Liver (tissue), 9 donors: ENCODE measurements around the gene NAXD. TPM values are rescaled to one million over a fixed set of nuclear protein-coding genes. Genes with fewer than 3 reads are reported as not detected.

Experiments
- DNase-seq: peaks from one replicate; pipeline ENCODE4 v3.0.0-alpha.2; 2017; ENCODE audit warnings: low spot score
- H3K27ac ChIP-seq, 2 donors: one replicate each; pipeline ENCODE4 v1.7.0; 2013; ENCODE audit warnings: inconsistent platforms in 2 of 2, low read length in 2 of 2, control low read depth in 1 of 2, low read depth in 1 of 2, mild to moderate bottlenecking in 1 of 2
- H3K27me3 ChIP-seq, 4 donors: one replicate each; pipeline versions ENCODE4 v1.6.1 to v1.7.0; 2013; ENCODE audit warnings: low read length in 3 of 4, inconsistent platforms in 1 of 4, mild to moderate bottlenecking in 1 of 4, moderate library complexity in 1 of 4; ENCODE audit not compliant: control insufficient read depth in 4 of 4, insufficient read depth in 4 of 4
- H3K36me3 ChIP-seq, 4 donors: one replicate each; pipeline versions ENCODE4 v1.6.1 to v1.7.0; 2013; ENCODE audit warnings: low read length in 3 of 4, mild to moderate bottlenecking in 3 of 4, low read depth in 1 of 4, moderate library complexity in 1 of 4; ENCODE audit not compliant: control insufficient read depth in 4 of 4, insufficient read depth in 3 of 4
- H3K4me1 ChIP-seq, 4 donors: one replicate each; pipeline versions ENCODE4 v1.6.1 to v1.7.0; 2013; ENCODE audit warnings: low read length in 3 of 4, mild to moderate bottlenecking in 3 of 4, moderate library complexity in 1 of 4; ENCODE audit not compliant: control insufficient read depth in 4 of 4, insufficient read depth in 4 of 4
- H3K4me3 ChIP-seq, 3 donors: one replicate each; pipeline versions ENCODE4 v1.6.1 to v1.7.0; 2013; ENCODE audit warnings: low read length in 3 of 3, control low read depth in 1 of 3, low read depth in 1 of 3, mild to moderate bottlenecking in 1 of 3
- H3K9ac ChIP-seq, 2 donors: one replicate each; pipeline ENCODE4 v1.7.0; 2013; ENCODE audit warnings: low read length in 2 of 2, mild to moderate bottlenecking in 2 of 2, moderate library complexity in 2 of 2, control low read depth in 1 of 2, low read depth in 1 of 2
- H3K9me3 ChIP-seq, 4 donors: one replicate each; pipeline versions ENCODE4 v1.6.1 to v1.7.0; 2013; ENCODE audit warnings: low read length in 3 of 4; ENCODE audit not compliant: control insufficient read depth in 4 of 4
- ATF3 ChIP-seq: IDR thresholded peaks from 2 replicates; pipeline ENCODE4 v1.6.1; 2016; ENCODE audit warnings: antibody characterized with exemption
- CTCF ChIP-seq: fragments of 150-350 bp; IDR thresholded peaks from 2 replicates; pipeline ENCODE4 v1.5.1; 2017; ENCODE audit warnings: improper control_type of control experiment, low read depth, low read length; ENCODE audit not compliant: missing input control
- EGR1 ChIP-seq, 2 donors: IDR thresholded peaks; 2 replicates each; pipeline ENCODE4 v1.6.1; 2016 to 2018; ENCODE audit warnings: antibody characterized with exemption in 2 of 2, low read depth in 2 of 2
- FOXA1 ChIP-seq: IDR thresholded peaks from 2 replicates; pipeline ENCODE4 v1.6.1; 2016; ENCODE audit warnings: antibody characterized with exemption
- FOXA2 ChIP-seq: IDR thresholded peaks from 2 replicates; pipeline ENCODE4 v1.6.1; 2016; ENCODE audit warnings: antibody characterized with exemption
- GABPA ChIP-seq, 2 donors: IDR thresholded peaks in 1 of 2; conservative IDR thresholded peaks in 1 of 2; 2 replicates each; pipeline ENCODE4 v1.6.1; 2016; ENCODE audit warnings: antibody characterized with exemption in 2 of 2, mild to moderate bottlenecking in 1 of 2, moderate library complexity in 1 of 2
- HNF4G ChIP-seq: IDR thresholded peaks from 2 replicates; pipeline ENCODE4 v1.6.1; 2016; ENCODE audit warnings: antibody characterized with exemption
- JUND ChIP-seq, 2 donors: IDR thresholded peaks; 2 replicates each; pipeline ENCODE4 v1.6.1; 2016; ENCODE audit warnings: antibody characterized with exemption in 2 of 2
- NR2F2 ChIP-seq: IDR thresholded peaks from 2 replicates; pipeline ENCODE4 v1.6.1; 2016; ENCODE audit warnings: antibody characterized with exemption
- REST ChIP-seq: IDR thresholded peaks from 2 replicates; pipeline ENCODE4 v1.6.1; 2016; ENCODE audit warnings: antibody characterized with exemption, mild to moderate bottlenecking
- RXRA ChIP-seq, 2 donors: IDR thresholded peaks; 2 replicates each; pipeline ENCODE4 v1.6.1; 2017 to 2018; ENCODE audit warnings: antibody characterized with exemption in 2 of 2, mild to moderate bottlenecking in 1 of 2
- SP1 ChIP-seq: IDR thresholded peaks from 2 replicates; pipeline ENCODE4 v1.6.1; 2018; ENCODE audit warnings: antibody characterized with exemption, mild to moderate bottlenecking
- TAF1 ChIP-seq: conservative IDR thresholded peaks from 2 replicates; pipeline ENCODE4 v1.6.1; 2016; ENCODE audit warnings: antibody characterized with exemption, mild to moderate bottlenecking
- YY1 ChIP-seq: IDR thresholded peaks from 2 replicates; pipeline ENCODE4 v1.6.1; 2016; ENCODE audit warnings: antibody characterized with exemption, mild to moderate bottlenecking
- ZBTB33 ChIP-seq: IDR thresholded peaks from 2 replicates; pipeline ENCODE4 v1.6.1; 2016; ENCODE audit warnings: antibody characterized with exemption
- whole genome bisulfite sequencing: extraction: QIAGEN DNeasy Blood & Tissue Kit; methylation state at CpG from one replicate; pipeline ENCODE4 v1.1.7; 2013; 5-methylcytosine and 5-hydroxymethylcytosine counted together
- polyA plus RNA-seq, 2 donors: library from polyadenylated mRNA; stranded (reverse) in 1 of 2; unstranded in 1 of 2; fragments of 200-250 nt in 1 of 2; fragments of >200 nt in 1 of 2; fragmentation: Nextera tagmentation in 1 of 2; extraction: Ambion mirVana in 1 of 2; gene quantifications; one replicate each; pipeline versions ENCODE4 v1.2.1 to v1.2.3, GENCODE V29; 2013 to 2015
- total RNA-seq, 2 donors: library from RNA; depleted of rRNA; stranded (reverse); fragments of >200 nt; gene quantifications; one replicate each; pipeline ENCODE4 v1.2.3, GENCODE V29; 2014
- TF ChIP-seq, protein P1 (sequence below): IDR thresholded peaks from 2 replicates; pipeline ENCODE4 v1.6.1; 2016; ENCODE audit warnings: antibody characterized with exemption
- donor health status: healthy.
- donor health status: healthy.
- donor health status: healthy.
- donor health status: healthy.
- donor health status: healthy.

NAXD gene
- total and polyA plus RNA-seq, 4 donors = 19.0 to 40.5 (median 27.6) TPM

GRCh38 chr13:110649551-110649950 is 34.2 kb downstream of the NAXD start:
- no peak for TF ChIP-seq ZBTB33
- TF ChIP-seq, protein P1, sequence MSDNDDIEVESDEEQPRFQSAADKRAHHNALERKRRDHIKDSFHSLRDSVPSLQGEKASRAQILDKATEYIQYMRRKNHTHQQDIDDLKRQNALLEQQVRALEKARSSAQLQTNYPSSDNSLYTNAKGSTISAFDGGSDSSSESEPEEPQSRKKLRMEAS = no peak
- TF ChIP-seq FOXA1 = no peak
- no peak for TF ChIP-seq GABPA (IDR thresholded peaks at IDR 0.05 in 1 of 2, conservative IDR thresholded peaks at IDR 0.05 in 1 of 2)
- TF ChIP-seq CTCF = no peak
- TF ChIP-seq TAF1 = no peak
- TF ChIP-seq FOXA2 = no peak
- TF ChIP-seq JUND (IDR thresholded peaks at IDR 0.05) = no peak
- TF ChIP-seq YY1 = no peak
- H3K27me3 ChIP-seq = no peaks in the 10 kb centered on the region
- WGBS = 93% methylated on average over 7 of the region's 7 CpGs
- no peak overlapping the region for H3K9ac ChIP-seq
- peaks cover 0 to 8% (median 4%) of the 10 kb centered on the region in 4 donors for H3K4me1 ChIP-seq
- no peak overlapping the region for H3K27ac ChIP-seq
- no peaks in the 10 kb centered on the region for H3K9me3 ChIP-seq
- DNase-seq = no peak
- H3K4me3 ChIP-seq = no peak overlapping the region
- peaks cover 0 to 9% (median 0%) of the 10 kb centered on the region in 4 donors for H3K36me3 ChIP-seq

DNA sequence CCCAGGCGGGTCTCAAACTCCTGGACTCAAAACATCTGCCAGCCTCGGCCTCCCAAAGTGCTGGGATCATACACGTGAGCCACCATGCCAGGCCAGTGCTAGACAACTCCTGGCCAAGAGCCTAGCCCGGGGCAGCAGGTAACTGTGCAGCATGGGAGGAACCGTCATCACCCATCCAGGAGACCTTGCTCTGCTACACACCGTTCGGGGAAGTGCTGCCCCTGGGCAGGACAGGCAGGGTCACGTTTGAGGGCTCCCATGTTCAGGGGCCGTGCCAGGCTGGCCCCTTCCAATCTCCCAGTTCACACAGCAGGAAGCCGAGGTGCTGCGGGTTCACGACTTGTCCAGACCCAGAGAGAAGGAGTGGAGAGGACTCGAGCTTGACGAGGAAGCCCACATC is 35.1 kb downstream of the NAXD start:
- H3K27me3 ChIP-seq = no peaks in the 10 kb centered on the region
- no peak overlapping the region for H3K4me3 ChIP-seq
- H3K9me3 ChIP-seq = no peaks in the 10 kb centered on the region
- DNase-seq = no peak
- H3K4me1 ChIP-seq = no peaks in the 10 kb centered on the region
- H3K9ac ChIP-seq = no peak overlapping the region
- no peak overlapping the region for H3K27ac ChIP-seq
- peaks cover 0 to 10% (median 0%) of the 10 kb centered on the region in 4 donors for H3K36me3 ChIP-seq
- 95% methylated on average over 14 of the region's 14 CpGs for WGBS
- no peak for TF ChIP-seq TAF1
- TF ChIP-seq FOXA1 = no peak
- TF ChIP-seq FOXA2 = no peak
- no peak for TF ChIP-seq GABPA (IDR thresholded peaks at IDR 0.05 in 1 of 2, conservative IDR thresholded peaks at IDR 0.05 in 1 of 2)
- TF ChIP-seq JUND (IDR thresholded peaks at IDR 0.05) = no peak
- no peak for TF ChIP-seq NR2F2
- no peak for TF ChIP-seq SP1
- no peak for TF ChIP-seq HNF4G
- TF ChIP-seq EGR1 (IDR thresholded peaks at IDR 0.05; ENCODE audit: low read depth in 2 of 2) = no peak
- TF ChIP-seq, protein P1 = no peak
- TF ChIP-seq RXRA (IDR thresholded peaks at IDR 0.05) = no peak
- TF ChIP-seq REST = no peak
- no peak for TF ChIP-seq ATF3
- TF ChIP-seq ZBTB33 = no peak
